Activated CD4-positive, alpha-beta T cell treated with anti-CD3 and anti-CD28 coated beads for 4 hours (primary cell): Measurements from ENCODE around the gene CCDC69.
A peak's percentile ranks its signal among the peaks of the same experiment; 100 is the strongest.
"Not testable (repeated sequence)": the region's sequence is repeated elsewhere in the genome, so short reads cannot be mapped to it uniquely, and the experiment has no call there.

Experiments used
- DNase-seq, 2 donors: peaks; one replicate each; pipeline ENCODE4 v3.0.0-alpha.2; 2020

The CCDC69 gene

GRCh38 chr5:151186052-151186451, 37.8 kb downstream of the CCDC69 start:
- DNase-seq, result no peak

- DNase-seq, result no peak
These were observed 39.4 kb downstream of the CCDC69 start for GRCh38 chr5:151184316-151185042.

- DNase-seq, result no peak
These were observed 40.2 kb downstream of the CCDC69 start for GRCh38 chr5:151183456-151184245.

- no peak for DNase-seq
These were observed 40.9 kb downstream of the CCDC69 start for GRCh38 chr5:151182976-151183375.

GRCh38 chr5:151182524-151182900, 41.4 kb downstream of the CCDC69 start:
- DNase-seq, result no peak

GRCh38 chr5:151181818-151182523, 41.9 kb downstream of the CCDC69 start:
- DNase-seq, result no peak

- no peak for DNase-seq
These were observed 43.6 kb downstream of the CCDC69 start for GRCh38 chr5:151180291-151180690.

- no peak for DNase-seq
These were observed 44.4 kb downstream of the CCDC69 start for GRCh38 chr5:151179489-151179840.

- no peak for DNase-seq
These were observed 45.0 kb downstream of the CCDC69 start for GRCh38 chr5:151178777-151179488.

GRCh38 chr5:151178372-151178771, 45.5 kb downstream of the CCDC69 start:
- no peak for DNase-seq

GRCh38 chr5:151176268-151176667, 47.6 kb downstream of the CCDC69 start:
- DNase-seq, result not testable (repeated sequence)

GRCh38 chr5:151174612-151175101, 49.2 kb downstream of the CCDC69 start:
- no peak for DNase-seq

GRCh38 chr5:151173711-151174611, 49.9 kb downstream of the CCDC69 start:
- DNase-seq, result no peak

GRCh38 chr5:151171529-151171928, 52.4 kb downstream of the CCDC69 start:
- no peak for DNase-seq

GRCh38 chr5:151168602-151169344, 55.1 kb downstream of the CCDC69 start:
- DNase-seq, result no peak

GRCh38 chr5:151167022-151167421, 56.9 kb downstream of the CCDC69 start:
- DNase-seq, result no peak

- DNase-seq, result peak; percentile 70 to 87
These were observed 59.1 kb downstream of the CCDC69 start for GRCh38 chr5:151164687-151165392.

GRCh38 chr5:151162776-151163175, 61.1 kb downstream of the CCDC69 start:
- no peak for DNase-seq

- DNase-seq, result no peak
These were observed 64.1 kb downstream of the CCDC69 start for GRCh38 chr5:151159649-151160373.

- no peak for DNase-seq
These were observed 65.6 kb downstream of the CCDC69 start for GRCh38 chr5:151158287-151158661.
